ENCODE data around the gene C4B.
"Not testable (repeated sequence)": the region's sequence is repeated elsewhere in the genome, so short reads cannot be mapped to it uniquely, and the experiment has no call there.

DNA sequence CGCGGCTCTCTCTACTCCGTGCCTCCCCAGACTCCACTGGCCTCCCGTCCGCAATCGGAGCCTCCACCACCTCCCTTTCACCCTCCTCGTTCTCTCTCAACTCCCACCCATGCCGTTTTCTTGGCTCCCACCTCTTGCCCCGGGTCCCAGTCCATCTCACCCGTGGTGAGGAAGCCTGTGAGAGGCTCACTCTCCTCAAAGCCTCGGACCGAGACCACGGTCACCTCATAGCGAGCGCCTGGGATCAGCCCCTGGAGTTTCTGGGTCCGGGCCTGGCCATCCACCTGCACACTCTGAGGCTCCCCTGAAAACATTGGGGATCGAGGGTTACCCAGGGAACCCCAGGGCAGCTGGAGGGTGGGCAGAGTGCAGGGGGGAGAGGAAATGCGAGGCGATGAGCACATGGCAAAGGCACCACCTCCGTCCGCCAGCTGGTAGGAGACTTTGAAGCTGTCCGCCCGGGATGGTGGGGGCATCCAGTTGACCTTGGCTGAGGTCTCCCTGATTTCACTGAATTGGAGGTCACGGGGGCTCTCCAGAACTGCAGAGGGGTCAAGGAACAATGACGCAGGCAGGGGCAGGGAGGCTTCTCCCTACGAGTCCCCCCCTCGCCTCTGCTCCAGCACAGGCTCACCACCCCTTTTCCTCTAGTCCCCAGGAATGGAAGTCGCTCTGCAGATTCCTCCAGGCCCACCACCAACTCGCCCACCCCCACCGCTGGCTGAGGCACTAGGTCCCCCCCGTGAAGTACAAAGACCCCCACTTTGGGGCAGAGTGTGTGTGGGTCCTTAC, 29.2 kb downstream of the C4B start:
- TF ChIP-seq CTCF, POLR2A (IDR thresholded peaks at IDR 0.05): not testable (repeated sequence)
